Mucosa of rectum (tissue), 2 donors: ENCODE results near the gene ANKRD13A.
"Not testable (repeated sequence)": the region's sequence is repeated elsewhere in the genome, so short reads cannot be mapped to it uniquely, and the experiment has no call there.

Experiments
- H3K27ac ChIP-seq, 2 donors: one replicate each; pipeline ENCODE4 v1.7.0; 2013; ENCODE audit warnings: inconsistent platforms in 2 of 2, low read depth in 2 of 2, low read length in 2 of 2
- H3K27me3 ChIP-seq, 2 donors: one replicate each; pipeline ENCODE4 v1.7.0; 2013; ENCODE audit warnings: low read length in 2 of 2; ENCODE audit not compliant: control insufficient read depth in 2 of 2, insufficient read depth in 2 of 2
- H3K36me3 ChIP-seq, 2 donors: one replicate each; pipeline ENCODE4 v1.7.0; 2013; ENCODE audit warnings: low read length in 2 of 2; ENCODE audit not compliant: control insufficient read depth in 2 of 2, insufficient read depth in 2 of 2
- H3K4me1 ChIP-seq, 2 donors: one replicate each; pipeline ENCODE4 v1.7.0; 2013; ENCODE audit warnings: low read length in 2 of 2, mild to moderate bottlenecking in 1 of 2; ENCODE audit not compliant: control insufficient read depth in 2 of 2, insufficient read depth in 2 of 2
- H3K4me3 ChIP-seq, 2 donors: one replicate each; pipeline ENCODE4 v1.7.0; 2013; ENCODE audit warnings: low read length in 2 of 2
- H3K9ac ChIP-seq, 2 donors: one replicate each; pipeline ENCODE4 v1.7.0; 2013; ENCODE audit warnings: low read length in 2 of 2, low read depth in 1 of 2, mild to moderate bottlenecking in 1 of 2
- H3K9me3 ChIP-seq, 2 donors: one replicate each; pipeline ENCODE4 v1.7.0; 2013; ENCODE audit warnings: low read length in 2 of 2; ENCODE audit not compliant: control insufficient read depth in 2 of 2
- donor health status: healthy.
- donor health status: Normal muscosa, but diverticular disease.

Gene ANKRD13A

DNA sequence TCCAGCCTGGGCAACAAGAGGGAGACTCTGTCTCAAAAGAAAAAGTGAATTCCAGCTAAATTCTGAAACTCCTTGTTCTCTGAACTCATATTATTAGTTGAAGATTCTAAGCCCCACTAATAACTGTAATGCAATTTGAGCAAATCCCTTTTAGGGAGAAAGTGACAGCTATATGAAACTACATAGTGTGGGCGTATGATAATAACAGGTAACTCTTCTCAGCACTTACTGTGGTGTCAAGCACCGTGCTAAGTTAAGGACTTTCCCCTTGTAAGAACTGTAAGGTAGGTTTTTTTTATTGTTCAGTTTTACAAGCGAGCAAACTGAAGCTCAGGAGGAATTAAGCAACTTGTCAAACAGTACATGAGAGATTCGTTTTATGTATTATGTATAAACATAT lies 5.4 kb downstream of the ANKRD13A start:
- Histone ChIP-seq H3K4me3 (no peak overlapping the region), H3K27ac (peak overlapping the region in 1 of 2 donors; percentile 13), H3K4me1 (peaks cover 11 to 23% of the 10 kb centered on the region in 2 donors), H3K9ac (no peak overlapping the region), H3K36me3 (no peaks in the 10 kb centered on the region), H3K9me3 (no peaks in the 10 kb centered on the region), H3K27me3 (no peaks in the 10 kb centered on the region)

DNA sequence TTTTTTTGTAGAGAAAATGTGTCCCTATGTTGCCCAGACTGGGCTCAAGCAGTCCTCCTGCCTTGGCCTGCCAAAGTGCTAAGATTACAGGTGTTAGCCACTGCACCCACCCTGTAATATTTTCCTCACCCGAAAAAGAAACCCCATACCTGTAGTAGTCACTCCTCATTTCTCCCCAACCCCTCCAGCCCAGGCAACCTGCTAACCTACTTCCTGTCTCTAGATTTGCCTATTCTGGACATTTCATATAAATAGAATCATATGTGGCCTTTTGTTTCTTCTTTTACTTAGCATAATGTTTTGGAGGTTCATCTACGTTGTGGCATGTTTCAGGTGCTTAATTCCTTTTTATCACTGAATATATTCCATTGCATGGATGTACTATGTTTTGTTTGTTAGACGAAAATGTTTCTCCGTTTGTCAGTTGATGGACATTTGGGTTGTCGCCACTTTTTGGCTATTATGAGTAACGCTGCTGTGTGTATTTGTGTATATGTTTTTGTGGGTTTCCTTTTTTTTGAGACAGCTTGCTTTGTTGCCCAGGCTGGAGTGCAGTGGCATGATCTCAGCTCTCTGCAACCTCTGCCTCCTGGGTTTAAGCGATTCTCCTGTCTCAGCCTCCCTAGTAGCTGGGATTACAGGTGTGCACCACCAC lies 6.2 kb downstream of the ANKRD13A start:
- peaks cover 11 to 17% of the 10 kb centered on the region in 2 donors for H3K4me1 ChIP-seq
- peak overlapping the region; percentile 13 to 44 for H3K27ac ChIP-seq
- no peak overlapping the region for H3K9ac ChIP-seq
- no peaks in the 10 kb centered on the region for H3K36me3 ChIP-seq
- H3K4me3 ChIP-seq, result peak overlapping the region in 1 of 2 donors; percentile 35
- H3K27me3 ChIP-seq, result no peaks in the 10 kb centered on the region
- no peaks in the 10 kb centered on the region for H3K9me3 ChIP-seq

DNA sequence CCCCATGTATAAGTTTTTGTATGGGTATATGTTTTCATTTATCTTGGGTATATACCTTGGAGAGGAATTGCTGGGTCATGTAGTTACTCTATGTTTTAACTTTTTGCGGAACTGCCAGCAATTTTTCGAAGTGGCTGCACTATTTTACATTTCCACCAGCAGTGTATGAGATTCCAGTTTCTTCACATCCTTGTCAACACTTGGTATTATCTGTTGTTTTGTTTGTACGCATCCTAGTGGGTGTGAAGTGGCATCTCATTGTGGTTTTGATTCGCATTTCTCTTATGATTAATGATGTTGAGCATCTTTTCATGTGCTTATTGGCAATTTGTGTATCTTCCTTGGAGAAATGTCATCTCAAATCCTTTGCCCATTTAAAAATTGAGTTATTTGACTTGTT lies 6.9 kb downstream of the ANKRD13A start:
- Histone ChIP-seq H3K9me3 (no peaks in the 10 kb centered on the region), H3K4me3 (no peak overlapping the region), H3K4me1 (peaks cover 9 to 19% of the 10 kb centered on the region in 2 donors), H3K27ac (peak overlapping the region in 1 of 2 donors; percentile 44), H3K9ac (no peak overlapping the region), H3K27me3 (no peaks in the 10 kb centered on the region), H3K36me3 (no peaks in the 10 kb centered on the region)

DNA sequence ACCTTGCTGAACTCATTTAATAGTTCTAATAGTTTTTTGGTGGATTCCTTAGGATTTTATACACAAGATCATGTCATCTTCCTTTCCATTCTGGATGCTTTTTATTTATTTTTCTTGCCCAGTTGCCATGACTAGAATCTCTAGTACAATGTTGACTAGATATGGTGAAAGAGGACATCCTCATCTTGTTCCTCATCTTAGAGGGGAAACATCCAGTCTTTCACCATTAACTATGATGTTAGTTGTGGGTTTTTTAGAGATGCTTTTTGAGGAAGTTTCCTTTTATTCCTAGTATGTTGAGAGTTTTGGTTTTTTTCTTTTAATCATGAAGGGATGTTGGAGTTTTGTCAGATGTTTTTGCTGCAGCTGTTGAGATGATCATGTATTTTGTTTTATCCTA lies 8.7 kb downstream of the ANKRD13A start:
- Histone ChIP-seq H3K27ac (no peak overlapping the region), H3K4me1 (peaks cover 7 to 16% of the 10 kb centered on the region in 2 donors), H3K9ac (no peak overlapping the region), H3K27me3 (no peaks in the 10 kb centered on the region), H3K36me3 (peaks cover 0 to 6% of the 10 kb centered on the region in 2 donors), H3K4me3 (no peak overlapping the region), H3K9me3 (no peaks in the 10 kb centered on the region)

DNA sequence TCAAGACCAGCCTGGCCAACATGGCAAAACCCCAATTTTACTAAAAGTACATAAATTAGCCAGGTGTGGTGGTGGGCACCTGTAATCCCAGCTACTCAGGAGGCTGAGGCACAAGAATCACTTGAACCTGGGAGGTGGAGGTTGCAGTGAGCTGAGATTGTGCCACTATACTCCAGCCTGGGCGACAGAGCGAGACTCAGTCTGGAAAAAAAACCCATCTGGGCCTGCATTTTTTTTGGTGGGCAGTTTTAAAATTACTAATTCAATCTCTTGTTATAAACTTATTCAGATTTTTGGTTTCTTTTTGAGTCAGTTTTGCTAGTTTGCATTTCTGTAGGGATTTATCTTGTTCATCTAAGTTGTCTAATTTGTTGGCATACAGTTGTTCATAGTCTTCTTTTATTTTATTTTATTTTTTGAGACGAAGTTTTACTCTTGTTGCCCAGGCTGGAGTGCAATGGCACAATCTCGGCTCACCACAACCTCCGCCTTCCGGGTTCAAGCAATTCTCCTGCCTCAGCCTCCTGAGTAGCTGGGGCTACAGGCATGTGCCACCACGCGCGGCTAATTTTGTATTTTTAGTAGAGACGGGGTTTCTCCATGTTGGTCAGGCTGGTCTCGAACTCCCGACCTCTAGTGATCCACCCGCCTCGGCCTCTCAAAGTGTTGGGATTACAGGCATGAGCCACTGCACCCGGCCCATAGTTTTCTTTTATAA lies 9.6 kb downstream of the ANKRD13A start:
- not testable (repeated sequence) for H3K9ac ChIP-seq, H3K27ac ChIP-seq, H3K4me3 ChIP-seq, H3K27me3 ChIP-seq, H3K9me3 ChIP-seq
- peaks cover 6 to 13% of the 10 kb centered on the region in 2 donors for H3K36me3 ChIP-seq
- H3K4me1 ChIP-seq, result peaks cover 2 to 10% of the 10 kb centered on the region in 2 donors

DNA sequence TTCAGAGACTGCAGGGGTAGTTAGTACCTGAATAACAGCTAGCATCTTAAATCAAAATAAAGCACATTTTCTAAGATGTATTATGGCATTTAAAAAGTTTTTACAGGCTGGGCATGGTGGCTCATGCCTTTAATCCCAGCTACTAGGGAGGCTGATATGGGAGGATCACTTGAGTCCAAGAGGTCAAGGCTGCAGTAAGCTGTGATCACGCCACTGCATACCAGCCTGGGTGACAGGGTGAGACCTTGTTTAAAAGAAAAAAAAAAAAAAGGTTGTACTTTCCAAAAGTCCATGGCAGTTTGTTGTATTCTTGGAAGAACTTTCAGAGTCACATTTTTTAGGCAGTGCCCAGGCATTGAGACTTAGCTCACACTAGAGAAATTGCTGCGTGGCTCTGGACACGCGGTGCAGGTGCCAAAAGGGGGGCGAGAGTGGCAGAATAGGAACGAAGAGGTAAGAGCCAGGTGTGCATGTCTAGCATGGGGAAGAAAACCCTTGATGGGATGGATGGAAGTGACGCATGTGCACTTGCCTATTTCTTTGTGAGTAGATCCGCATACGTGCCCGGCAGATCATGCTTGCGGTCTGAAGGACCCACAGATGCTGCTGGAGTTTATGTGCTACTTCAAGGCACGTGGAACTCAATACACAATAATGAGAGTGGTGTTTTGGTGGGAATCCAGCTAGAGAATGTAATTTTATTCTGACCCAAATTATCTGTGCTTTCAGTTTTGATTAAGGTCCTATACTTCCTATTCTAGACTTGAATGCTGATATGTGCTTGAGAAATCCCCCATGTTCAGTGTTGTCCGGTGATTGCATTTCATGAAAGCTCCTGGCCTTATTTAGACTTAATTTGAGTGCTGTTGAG lies 11.9 kb downstream of the ANKRD13A start:
- H3K27me3 ChIP-seq, result no peaks in the 10 kb centered on the region
- H3K4me3 ChIP-seq, result peak overlapping the region in 1 of 2 donors; percentile 34
- H3K27ac ChIP-seq, result peak overlapping the region; percentile 15 to 34
- H3K4me1 ChIP-seq, result peaks cover 2 to 5% of the 10 kb centered on the region in 2 donors
- H3K9ac ChIP-seq, result no peak overlapping the region
- peaks cover 11 to 20% of the 10 kb centered on the region in 2 donors for H3K36me3 ChIP-seq
- H3K9me3 ChIP-seq, result no peaks in the 10 kb centered on the region

DNA sequence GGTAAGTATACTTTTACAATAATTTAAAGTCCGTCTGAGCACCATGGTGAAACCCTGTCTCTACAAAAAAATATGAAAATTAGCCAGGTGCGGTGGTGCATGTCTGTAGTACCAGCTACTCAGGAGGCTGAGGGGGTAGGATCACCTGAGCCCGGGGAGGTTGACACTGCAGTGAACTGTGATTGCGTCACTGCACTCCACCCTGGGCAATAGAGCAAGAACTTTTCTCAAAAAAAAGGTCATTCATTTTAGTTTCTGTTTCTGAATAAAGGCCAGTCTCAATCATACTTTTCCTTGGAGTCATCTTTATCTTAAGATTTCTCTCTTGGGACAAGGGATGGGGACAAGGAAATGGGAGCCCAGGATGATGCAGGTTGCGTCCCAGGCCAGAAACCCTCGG lies 12.9 kb downstream of the ANKRD13A start:
- Histone ChIP-seq H3K27ac (peak overlapping the region in 1 of 2 donors; percentile 34), H3K4me3 (no peak overlapping the region), H3K9ac (no peak overlapping the region), H3K9me3 (no peaks in the 10 kb centered on the region), H3K36me3 (peaks cover 11 to 27% of the 10 kb centered on the region in 2 donors), H3K27me3 (no peaks in the 10 kb centered on the region), H3K4me1 (peaks cover 2 to 5% of the 10 kb centered on the region in 2 donors)

DNA sequence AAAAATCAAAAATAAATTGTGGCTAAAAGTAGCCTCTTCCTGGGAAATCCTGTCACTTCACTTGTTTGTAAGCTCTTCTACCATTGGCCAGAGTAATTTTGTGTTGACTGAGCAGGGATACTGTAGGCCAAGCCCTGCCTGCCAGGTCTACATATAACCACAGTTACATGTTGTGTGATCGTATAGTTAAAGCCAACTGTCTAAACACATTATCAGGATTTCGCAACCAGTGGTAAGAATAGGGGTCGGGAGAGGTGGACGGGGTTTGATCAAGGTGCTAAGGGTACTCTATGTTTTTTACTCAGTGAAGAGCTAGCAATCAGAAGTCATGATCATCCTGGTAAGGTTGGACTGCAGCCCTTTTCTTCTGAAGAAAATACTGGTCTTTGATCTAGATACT lies 13.4 kb downstream of the ANKRD13A start:
- peaks cover 11 to 30% of the 10 kb centered on the region in 2 donors for H3K36me3 ChIP-seq
- H3K9me3 ChIP-seq, result no peaks in the 10 kb centered on the region
- no peak overlapping the region for H3K4me3 ChIP-seq
- H3K9ac ChIP-seq, result no peak overlapping the region
- peaks cover 2 to 5% of the 10 kb centered on the region in 2 donors for H3K4me1 ChIP-seq
- peak overlapping the region in 1 of 2 donors; percentile 19 for H3K27ac ChIP-seq
- H3K27me3 ChIP-seq, result no peaks in the 10 kb centered on the region

DNA sequence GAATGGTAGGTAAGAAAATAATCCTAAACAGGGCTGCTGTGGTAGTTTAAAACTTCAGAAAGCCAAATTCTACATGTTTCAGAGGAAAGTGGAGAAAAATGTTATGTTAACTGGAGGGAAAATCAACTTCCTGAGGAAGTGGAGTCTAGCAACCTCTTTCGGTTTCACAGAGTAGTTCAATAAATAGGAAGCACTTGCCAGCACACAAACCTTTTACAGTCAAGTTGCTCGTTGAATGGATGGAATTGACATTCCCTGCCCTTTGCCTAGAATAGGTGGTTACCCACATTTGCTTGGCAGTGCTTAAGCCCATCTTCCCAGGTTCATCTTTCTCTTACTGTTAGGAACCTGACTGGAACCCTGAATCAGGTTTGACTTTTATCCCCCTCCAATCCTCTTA lies 15.9 kb downstream of the ANKRD13A start:
- H3K4me3 ChIP-seq, result no peak overlapping the region
- H3K36me3 ChIP-seq, result peaks cover 35 to 53% of the 10 kb centered on the region in 2 donors
- H3K27ac ChIP-seq, result peak overlapping the region in 1 of 2 donors; percentile 49
- no peak overlapping the region for H3K9ac ChIP-seq
- H3K4me1 ChIP-seq, result peaks cover 2 to 5% of the 10 kb centered on the region in 2 donors
- no peaks in the 10 kb centered on the region for H3K27me3 ChIP-seq
- H3K9me3 ChIP-seq, result no peaks in the 10 kb centered on the region

DNA sequence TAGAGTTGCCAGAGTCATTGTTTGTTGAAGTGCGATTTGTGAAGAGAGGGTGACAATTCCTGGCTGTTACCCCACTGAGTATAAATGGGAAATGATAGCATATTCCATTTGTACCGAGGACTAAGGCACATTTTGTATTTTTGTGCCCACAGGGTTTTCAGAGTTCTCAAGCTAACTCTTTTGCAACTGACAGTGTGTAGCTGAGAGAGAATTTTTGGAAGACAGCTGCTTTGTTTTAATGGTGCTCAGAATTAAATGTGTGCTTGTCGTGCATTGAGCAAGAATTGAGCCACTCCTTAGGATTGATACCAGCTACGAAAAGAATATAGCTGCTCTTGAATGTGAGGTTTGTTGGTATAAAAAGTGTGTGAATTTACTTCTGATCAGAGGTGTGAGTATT lies 21.7 kb downstream of the ANKRD13A start:
- Histone ChIP-seq H3K36me3 (peaks cover 55 to 69% of the 10 kb centered on the region in 2 donors), H3K27ac (no peak overlapping the region), H3K27me3 (no peaks in the 10 kb centered on the region), H3K4me3 (no peak overlapping the region), H3K9ac (no peak overlapping the region), H3K4me1 (no peaks in the 10 kb centered on the region), H3K9me3 (no peaks in the 10 kb centered on the region)
